ENCODE results near the gene RGS5.

RGS5 gene

GRCh38 chr1:163119707-163120106, 83.0 kb downstream of the RGS5 start:
- TF ChIP-seq REST (IDR thresholded peaks at IDR 0.05; ENCODE audit: insufficient replicate concordance, low read depth) (no peak), GABPA (IDR thresholded peaks at IDR 0.05; ENCODE audit: low read depth) (no peak), SPI1 (IDR thresholded peaks at IDR 0.05; ENCODE audit: borderline replicate concordance, low read depth) (no peak)
- TF ChIP-seq, protein P1, sequence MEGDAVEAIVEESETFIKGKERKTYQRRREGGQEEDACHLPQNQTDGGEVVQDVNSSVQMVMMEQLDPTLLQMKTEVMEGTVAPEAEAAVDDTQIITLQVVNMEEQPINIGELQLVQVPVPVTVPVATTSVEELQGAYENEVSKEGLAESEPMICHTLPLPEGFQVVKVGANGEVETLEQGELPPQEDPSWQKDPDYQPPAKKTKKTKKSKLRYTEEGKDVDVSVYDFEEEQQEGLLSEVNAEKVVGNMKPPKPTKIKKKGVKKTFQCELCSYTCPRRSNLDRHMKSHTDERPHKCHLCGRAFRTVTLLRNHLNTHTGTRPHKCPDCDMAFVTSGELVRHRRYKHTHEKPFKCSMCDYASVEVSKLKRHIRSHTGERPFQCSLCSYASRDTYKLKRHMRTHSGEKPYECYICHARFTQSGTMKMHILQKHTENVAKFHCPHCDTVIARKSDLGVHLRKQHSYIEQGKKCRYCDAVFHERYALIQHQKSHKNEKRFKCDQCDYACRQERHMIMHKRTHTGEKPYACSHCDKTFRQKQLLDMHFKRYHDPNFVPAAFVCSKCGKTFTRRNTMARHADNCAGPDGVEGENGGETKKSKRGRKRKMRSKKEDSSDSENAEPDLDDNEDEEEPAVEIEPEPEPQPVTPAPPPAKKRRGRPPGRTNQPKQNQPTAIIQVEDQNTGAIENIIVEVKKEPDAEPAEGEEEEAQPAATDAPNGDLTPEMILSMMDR (IDR thresholded peaks at IDR 0.05; ENCODE audit: insufficient read depth, low read length) = no peak
- Histone ChIP-seq H3K27me3 (ENCODE audit: insufficient read depth, poor library complexity, severe bottlenecking) (no peaks in the 10 kb centered on the region), H3K27ac (replicated peaks) (no peak overlapping the region), H3K4me3 (replicated peaks; ENCODE audit: insufficient read depth, low read length) (no peak overlapping the region)
- DNase-seq (ENCODE audit: low read depth in 1 of 2, low spot score in 1 of 2) = no peak

DNA sequence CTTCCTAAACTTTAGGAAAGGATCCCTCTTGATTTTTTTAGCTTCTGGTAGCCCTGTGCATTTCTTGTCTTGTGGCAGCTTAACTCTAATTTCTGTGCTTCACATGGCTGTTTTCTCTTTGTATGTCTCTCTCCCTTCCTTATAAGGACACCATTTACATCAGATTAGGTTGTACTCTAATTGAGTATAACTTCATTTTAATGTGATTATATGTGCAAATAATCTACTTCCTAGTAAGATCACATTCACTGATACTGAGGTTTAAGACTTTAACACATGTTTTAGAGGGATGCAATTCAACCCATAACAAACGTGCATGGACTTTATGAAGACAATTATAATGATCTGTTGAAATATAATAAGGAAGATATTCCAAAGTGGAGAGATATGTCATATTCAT, 86.8 kb downstream of the RGS5 start:
- no peak overlapping the region for H3K27ac ChIP-seq (replicated peaks)
- DNase-seq (ENCODE audit: low read depth in 1 of 2, low spot score in 1 of 2) = no peak

GRCh38 chr1:163107655-163108054, 95.1 kb downstream of the RGS5 start:
- TF ChIP-seq, protein P1 (IDR thresholded peaks at IDR 0.05; ENCODE audit: insufficient read depth, low read length) = no peak
- no peak for TF ChIP-seq POLR2AphosphoS5 (IDR thresholded peaks at IDR 0.05; ENCODE audit: low read depth)
- no peak for TF ChIP-seq REST (IDR thresholded peaks at IDR 0.05; ENCODE audit: insufficient replicate concordance, low read depth)
- TF ChIP-seq GABPA (IDR thresholded peaks at IDR 0.05; ENCODE audit: low read depth) = no peak
- no peak for TF ChIP-seq SPI1 (IDR thresholded peaks at IDR 0.05; ENCODE audit: borderline replicate concordance, low read depth)
- Histone ChIP-seq H3K27me3 (ENCODE audit: insufficient read depth, poor library complexity, severe bottlenecking) (no peaks in the 10 kb centered on the region), H3K4me3 (replicated peaks; ENCODE audit: insufficient read depth, low read length) (no peak overlapping the region), H3K27ac (replicated peaks) (no peak overlapping the region)
- no peak for DNase-seq (ENCODE audit: low read depth in 1 of 2, low spot score in 1 of 2)

More for the DNA sequence above, 86.8 kb downstream of the RGS5 start:
- Histone ChIP-seq H3K4me3 (replicated peaks; ENCODE audit: insufficient read depth, low read length) (no peak overlapping the region), H3K27me3 (ENCODE audit: insufficient read depth, poor library complexity, severe bottlenecking) (no peaks in the 10 kb centered on the region)
- TF ChIP-seq, protein P1 (IDR thresholded peaks at IDR 0.05; ENCODE audit: insufficient read depth, low read length) = no peak
- no peak for TF ChIP-seq SPI1 (IDR thresholded peaks at IDR 0.05; ENCODE audit: borderline replicate concordance, low read depth)
- TF ChIP-seq POLR2AphosphoS5 (IDR thresholded peaks at IDR 0.05; ENCODE audit: low read depth) = no peak
- TF ChIP-seq GABPA (IDR thresholded peaks at IDR 0.05; ENCODE audit: low read depth) = no peak
- no peak for TF ChIP-seq REST (IDR thresholded peaks at IDR 0.05; ENCODE audit: insufficient replicate concordance, low read depth)

Data from HL-60 (cell line).